ENCODE results near the gene OPRD1.

OPRD1 gene

GRCh38 chr1:28878796-28879195 is 66.8 kb downstream of the OPRD1 start:
- CTCF ChIA-PET: interaction anchor here (1.1 to 13.4 kb wide), 9 partner anchors 9 to 356 kb away, joined by 3 to 300 read pairs (median 6); partner anchors contain the start of gene YTHDF2

GRCh38 chr1:28882009-28882628 is 70.1 kb downstream of the OPRD1 start:
- Histone ChIP-seq H3K27ac (ENCODE audit: insufficient read depth in 1 of 2, low read depth in 1 of 2, low read length in 2 of 2, poor library complexity in 1 of 2, severe bottlenecking in 2 of 2) (peak overlapping the region in 1 of 2 experiments; percentile 84), H3K4me1 (ENCODE audit: control extremely low read depth in 1 of 4, control insufficient read depth in 4 of 4, insufficient read depth in 4 of 4, low read length in 3 of 4) (peaks cover 17 to 44% (median 37%) of the 10 kb centered on the region in 4 experiments), H3K4me3 (ENCODE audit: control insufficient read depth in 1 of 7, extremely low read depth in 1 of 7, insufficient read depth in 4 of 7, low read depth in 2 of 7, low read length in 6 of 7) (peak overlapping the region in 1 of 7 experiments; percentile 11), H3K27me3 (replicated peaks in 2 of 5; ENCODE audit: control insufficient read depth in 4 of 5, insufficient read depth in 5 of 5, low read length in 4 of 5) (no peaks in the 10 kb centered on the region), H3K36me3 (ENCODE audit: control insufficient read depth in 4 of 4, insufficient read depth in 4 of 4, low read length in 3 of 4) (no peaks in the 10 kb centered on the region), H3K9me3 (ENCODE audit: control extremely low read depth in 1 of 5, control insufficient read depth in 4 of 5, insufficient read depth in 2 of 5, low read depth in 1 of 5, low read length in 4 of 5) (no peaks in the 10 kb centered on the region)
- ChIA-PET CTCF (interaction anchor here (0.6 to 13.4 kb wide), 21 partner anchors 15 to 320 kb away, joined by 3 to 300 read pairs (median 4); no protein-coding TSS in a partner anchor), POLR2A (interaction anchor here (0.7 kb wide), 1 partner anchor 152 kb away, joined by 3 read pairs; no protein-coding TSS in a partner anchor)
- peak; percentile 84 to 91 (median 89) for DNase-seq
- 57% methylated on average over 8 of the region's 13 CpGs for WGBS (ENCODE audit: insufficient coverage)

More at GRCh38 chr1:28878796-28879195, 66.8 kb downstream of the OPRD1 start:
- peaks cover 0 to 18% (median 9%) of the 10 kb centered on the region in 4 experiments for H3K4me1 ChIP-seq (ENCODE audit: control extremely low read depth in 1 of 4, control insufficient read depth in 4 of 4, insufficient read depth in 4 of 4, low read length in 3 of 4)
- H3K27me3 ChIP-seq (replicated peaks in 2 of 5; ENCODE audit: control insufficient read depth in 4 of 5, insufficient read depth in 5 of 5, low read length in 4 of 5): no peaks in the 10 kb centered on the region
- H3K27ac ChIP-seq (ENCODE audit: insufficient read depth in 1 of 2, low read depth in 1 of 2, low read length in 2 of 2, poor library complexity in 1 of 2, severe bottlenecking in 2 of 2): no peak overlapping the region
- POLR2A ChIA-PET: no interaction called here
- WGBS (ENCODE audit: insufficient coverage): 85% methylated on average over 4 of the region's 4 CpGs
- H3K9me3 ChIP-seq (ENCODE audit: control extremely low read depth in 1 of 5, control insufficient read depth in 4 of 5, insufficient read depth in 2 of 5, low read depth in 1 of 5, low read length in 4 of 5): no peaks in the 10 kb centered on the region
- no peak overlapping the region for H3K4me3 ChIP-seq (ENCODE audit: control insufficient read depth in 1 of 7, extremely low read depth in 1 of 7, insufficient read depth in 4 of 7, low read depth in 2 of 7, low read length in 6 of 7)
- no peak for DNase-seq
- H3K36me3 ChIP-seq (ENCODE audit: control insufficient read depth in 4 of 4, insufficient read depth in 4 of 4, low read length in 3 of 4): no peaks in the 10 kb centered on the region

GRCh38 chr1:28883242-28883616 is 71.3 kb downstream of the OPRD1 start:
- POLR2A ChIA-PET: interaction anchor here (1.7 to 2.0 kb wide), 3 partner anchors 31 to 235 kb away, joined by 7 to 12 read pairs (median 12); partner anchors contain the start of genes EPB41 and RNU11
- peak overlapping the region in 1 of 2 experiments; percentile 84 for H3K27ac ChIP-seq (ENCODE audit: insufficient read depth in 1 of 2, low read depth in 1 of 2, low read length in 2 of 2, poor library complexity in 1 of 2, severe bottlenecking in 2 of 2)
- 100% methylated on average over 1 of the region's 1 CpG for WGBS (ENCODE audit: insufficient coverage)
- H3K27me3 ChIP-seq (replicated peaks in 2 of 5; ENCODE audit: control insufficient read depth in 4 of 5, insufficient read depth in 5 of 5, low read length in 4 of 5): no peaks in the 10 kb centered on the region
- H3K36me3 ChIP-seq (ENCODE audit: control insufficient read depth in 4 of 4, insufficient read depth in 4 of 4, low read length in 3 of 4): no peaks in the 10 kb centered on the region
- CTCF ChIA-PET: interaction anchor here (1.1 to 13.4 kb wide), 6 partner anchors 27 to 319 kb away, joined by 3 to 300 read pairs (median 5); no protein-coding TSS in a partner anchor
- H3K9me3 ChIP-seq (ENCODE audit: control extremely low read depth in 1 of 5, control insufficient read depth in 4 of 5, insufficient read depth in 2 of 5, low read depth in 1 of 5, low read length in 4 of 5): no peaks in the 10 kb centered on the region
- H3K4me3 ChIP-seq (ENCODE audit: control insufficient read depth in 1 of 7, extremely low read depth in 1 of 7, insufficient read depth in 4 of 7, low read depth in 2 of 7, low read length in 6 of 7): peak overlapping the region in 1 of 7 experiments; percentile 59
- no peak for DNase-seq
- H3K4me1 ChIP-seq (ENCODE audit: control extremely low read depth in 1 of 4, control insufficient read depth in 4 of 4, insufficient read depth in 4 of 4, low read length in 3 of 4): peaks cover 17 to 51% (median 45%) of the 10 kb centered on the region in 4 experiments

GRCh38 chr1:28885472-28885877 is 73.5 kb downstream of the OPRD1 start:
- H3K27me3 ChIP-seq (replicated peaks in 2 of 5; ENCODE audit: control insufficient read depth in 4 of 5, insufficient read depth in 5 of 5, low read length in 4 of 5): no peaks in the 10 kb centered on the region
- no peaks in the 10 kb centered on the region for H3K9me3 ChIP-seq (ENCODE audit: control extremely low read depth in 1 of 5, control insufficient read depth in 4 of 5, insufficient read depth in 2 of 5, low read depth in 1 of 5, low read length in 4 of 5)
- H3K4me3 ChIP-seq (ENCODE audit: control insufficient read depth in 1 of 7, extremely low read depth in 1 of 7, insufficient read depth in 4 of 7, low read depth in 2 of 7, low read length in 6 of 7): peak overlapping the region in 2 of 7 experiments; percentile 13 to 40
- WGBS (ENCODE audit: insufficient coverage): no CpG with 5 or more reads among the region's 7 CpGs
- peaks cover 17 to 59% (median 48%) of the 10 kb centered on the region in 4 experiments for H3K4me1 ChIP-seq (ENCODE audit: control extremely low read depth in 1 of 4, control insufficient read depth in 4 of 4, insufficient read depth in 4 of 4, low read length in 3 of 4)
- CTCF ChIA-PET: interaction anchor here (0.6 to 13.4 kb wide), 9 partner anchors 9 to 317 kb away, joined by 3 to 300 read pairs (median 4); no protein-coding TSS in a partner anchor
- peaks cover 0 to 11% (median under 1%) of the 10 kb centered on the region in 4 experiments for H3K36me3 ChIP-seq (ENCODE audit: control insufficient read depth in 4 of 4, insufficient read depth in 4 of 4, low read length in 3 of 4)
- peak overlapping the region in 1 of 2 experiments; percentile 69 for H3K27ac ChIP-seq (ENCODE audit: insufficient read depth in 1 of 2, low read depth in 1 of 2, low read length in 2 of 2, poor library complexity in 1 of 2, severe bottlenecking in 2 of 2)
- DNase-seq: peak in 1 of 3 donors; percentile 31
- POLR2A ChIA-PET: interaction anchor here (0.6 to 2.0 kb wide), 8 partner anchors 10 to 312 kb away, joined by 3 to 12 read pairs (median 4); partner anchors contain the start of genes RNU11 and YTHDF2

GRCh38 chr1:28885977-28886730 is 74.2 kb downstream of the OPRD1 start:
- H3K4me3 ChIP-seq (ENCODE audit: control insufficient read depth in 1 of 7, extremely low read depth in 1 of 7, insufficient read depth in 4 of 7, low read depth in 2 of 7, low read length in 6 of 7): peak overlapping the region in 5 of 7 experiments; percentile 88 to 95 (median 93)
- CTCF ChIA-PET: interaction anchor here (1.0 to 13.4 kb wide), 2 partner anchors 66 to 147 kb away, joined by 4 to 300 read pairs; no protein-coding TSS in a partner anchor

GRCh38 chr1:28886731-28887418 is 74.9 kb downstream of the OPRD1 start:
- peak; percentile 87 to 92 (median 91) for DNase-seq
- H3K27ac ChIP-seq (ENCODE audit: insufficient read depth in 1 of 2, low read depth in 1 of 2, low read length in 2 of 2, poor library complexity in 1 of 2, severe bottlenecking in 2 of 2): peak overlapping the region; percentile 81 to 89
- H3K4me1 ChIP-seq (ENCODE audit: control extremely low read depth in 1 of 4, control insufficient read depth in 4 of 4, insufficient read depth in 4 of 4, low read length in 3 of 4): peaks cover 17 to 59% (median 48%) of the 10 kb centered on the region in 4 experiments
- CTCF ChIA-PET: interaction anchor here (1.0 to 13.4 kb wide), 4 partner anchors 8 to 146 kb away, joined by 3 to 300 read pairs (median 8); no protein-coding TSS in a partner anchor
- POLR2A ChIA-PET: interaction anchor here (0.9 to 1.3 kb wide), 3 partner anchors 14 to 145 kb away, joined by 3 to 6 read pairs (median 3); partner anchors contain the start of gene EPB41
- under 1% methylated on average over 39 of the region's 43 CpGs for WGBS (ENCODE audit: insufficient coverage)
- no peaks in the 10 kb centered on the region for H3K9me3 ChIP-seq (ENCODE audit: control extremely low read depth in 1 of 5, control insufficient read depth in 4 of 5, insufficient read depth in 2 of 5, low read depth in 1 of 5, low read length in 4 of 5)
- H3K4me3 ChIP-seq (ENCODE audit: control insufficient read depth in 1 of 7, extremely low read depth in 1 of 7, insufficient read depth in 4 of 7, low read depth in 2 of 7, low read length in 6 of 7): peak overlapping the region; percentile 84 to 95 (median 92)
- H3K27me3 ChIP-seq (replicated peaks in 2 of 5; ENCODE audit: control insufficient read depth in 4 of 5, insufficient read depth in 5 of 5, low read length in 4 of 5): no peaks in the 10 kb centered on the region
- peaks cover 0 to 23% (median 1%) of the 10 kb centered on the region in 4 experiments for H3K36me3 ChIP-seq (ENCODE audit: control insufficient read depth in 4 of 4, insufficient read depth in 4 of 4, low read length in 3 of 4)

More at GRCh38 chr1:28885977-28886730, 74.2 kb downstream of the OPRD1 start:
- WGBS (ENCODE audit: insufficient coverage): 51% methylated on average over 13 of the region's 17 CpGs
- H3K36me3 ChIP-seq (ENCODE audit: control insufficient read depth in 4 of 4, insufficient read depth in 4 of 4, low read length in 3 of 4): peaks cover 0 to 18% (median 1%) of the 10 kb centered on the region in 4 experiments
- no peak for DNase-seq
- POLR2A ChIA-PET: interaction anchor here (0.9 kb wide), 1 partner anchor 146 kb away, joined by 3 read pairs; no protein-coding TSS in a partner anchor
- peaks cover 17 to 59% (median 48%) of the 10 kb centered on the region in 4 experiments for H3K4me1 ChIP-seq (ENCODE audit: control extremely low read depth in 1 of 4, control insufficient read depth in 4 of 4, insufficient read depth in 4 of 4, low read length in 3 of 4)
- H3K27me3 ChIP-seq (replicated peaks in 2 of 5; ENCODE audit: control insufficient read depth in 4 of 5, insufficient read depth in 5 of 5, low read length in 4 of 5): no peaks in the 10 kb centered on the region
- no peaks in the 10 kb centered on the region for H3K9me3 ChIP-seq (ENCODE audit: control extremely low read depth in 1 of 5, control insufficient read depth in 4 of 5, insufficient read depth in 2 of 5, low read depth in 1 of 5, low read length in 4 of 5)
- H3K27ac ChIP-seq (ENCODE audit: insufficient read depth in 1 of 2, low read depth in 1 of 2, low read length in 2 of 2, poor library complexity in 1 of 2, severe bottlenecking in 2 of 2): peak overlapping the region in 1 of 2 experiments; percentile 89
